Left ventricle myocardium inferior (tissue), 1 donor: ENCODE data around the gene TMEM178A. TPM values are rescaled to one million over a fixed set of nuclear protein-coding genes. Genes with fewer than 3 reads are reported as not detected.

Experiments used
- DNase-seq: peaks from one replicate; pipeline ENCODE4 v3.0.0-alpha.2; 2020
- H3K27ac ChIP-seq: fragments of 200-600 bp; replicated peaks from 2 replicates; pipeline ENCODE4 v1.8.0; 2021
- H3K27me3 ChIP-seq: fragments of 200-600 bp; 2 replicates; pipeline ENCODE4 v1.8.0; 2021; ENCODE audit warnings: low read depth
- H3K36me3 ChIP-seq: fragments of 200-600 bp; 2 replicates; pipeline ENCODE4 v1.8.0; 2021
- H3K4me1 ChIP-seq: fragments of 200-600 bp; 2 replicates; pipeline ENCODE4 v1.8.0; 2021
- H3K4me3 ChIP-seq: fragments of 200-600 bp; 2 replicates; pipeline ENCODE4 v1.8.0; 2021; ENCODE audit warnings: mild to moderate bottlenecking, moderate library complexity
- H3K9me3 ChIP-seq: fragments of 200-600 bp; replicated peaks from 2 replicates; pipeline ENCODE4 v1.8.0; 2021
- CTCF ChIP-seq: fragments of 200-600 bp; IDR thresholded peaks from 2 replicates; pipeline ENCODE4 v1.8.0; 2021; ENCODE audit warnings: antibody characterized with exemption, mild to moderate bottlenecking, borderline replicate concordance
- intact Hi-C: fragments of 100-400 bp; cut with micrococcal nuclease; formaldehyde crosslinking; loops from one replicate; pipeline ENCODE4 v1.11.0; 2022
- total RNA-seq: library from RNA; stranded (reverse); fragmentation: NEBNext Ultra II Directional; extraction: Animal tissue kit (Norgen Biotek cat#: 25700); gene quantifications from one replicate; pipeline ENCODE4 v1.2.1, GENCODE V29; 2021
- donor health status: DM: no; HTN: yes; CAD: no; lungs with severe emphysema.

The TMEM178A gene
- total RNA-seq, 1 donor from 2014 or later: 3.6 TPM

GRCh38 chr2:39631256-39631655 lies 34.5 kb upstream of the TMEM178A start:
- intact Hi-C loops: no loop called here
- H3K36me3 ChIP-seq: no peaks in the 10 kb centered on the region
- peaks cover 4% of the 10 kb centered on the region for H3K4me1 ChIP-seq
- no peak for TF ChIP-seq CTCF
- DNase-seq: no peak
- H3K27me3 ChIP-seq: no peaks in the 10 kb centered on the region
- no peak overlapping the region for H3K4me3 ChIP-seq
- no peaks in the 10 kb centered on the region for H3K9me3 ChIP-seq
- no peak overlapping the region for H3K27ac ChIP-seq

- Histone ChIP-seq H3K4me3 (no peak overlapping the region), H3K27ac (no peak overlapping the region), H3K36me3 (no peaks in the 10 kb centered on the region), H3K27me3 (no peaks in the 10 kb centered on the region), H3K4me1 (peaks cover 4% of the 10 kb centered on the region), H3K9me3 (no peaks in the 10 kb centered on the region)
- TF ChIP-seq CTCF: no peak
- no peak for DNase-seq
- intact Hi-C loops: no loop called here
Measured at GRCh38 chr2:39631718-39632117, 34.0 kb upstream of the TMEM178A start.

GRCh38 chr2:39632876-39633275 lies 32.8 kb upstream of the TMEM178A start:
- Histone ChIP-seq H3K36me3 (no peaks in the 10 kb centered on the region), H3K4me1 (peaks cover 4% of the 10 kb centered on the region), H3K27ac (no peak overlapping the region), H3K27me3 (no peaks in the 10 kb centered on the region), H3K4me3 (no peak overlapping the region), H3K9me3 (no peaks in the 10 kb centered on the region)
- DNase-seq: no peak
- intact Hi-C loops: no loop called here
- no peak for TF ChIP-seq CTCF

GRCh38 chr2:39636306-39636705 lies 29.4 kb upstream of the TMEM178A start:
- no peaks in the 10 kb centered on the region for H3K27me3 ChIP-seq
- H3K4me1 ChIP-seq: peaks cover 22% of the 10 kb centered on the region
- no peaks in the 10 kb centered on the region for H3K36me3 ChIP-seq
- intact Hi-C loops: no loop called here
- DNase-seq: no peak
- no peak overlapping the region for H3K27ac ChIP-seq
- no peaks in the 10 kb centered on the region for H3K9me3 ChIP-seq
- no peak for TF ChIP-seq CTCF
- H3K4me3 ChIP-seq: no peak overlapping the region

- no peak for DNase-seq
- Histone ChIP-seq H3K36me3 (no peaks in the 10 kb centered on the region), H3K4me1 (peaks cover 35% of the 10 kb centered on the region), H3K4me3 (no peak overlapping the region), H3K9me3 (no peaks in the 10 kb centered on the region), H3K27ac (no peak overlapping the region), H3K27me3 (no peaks in the 10 kb centered on the region)
- intact Hi-C loops: no loop called here
- TF ChIP-seq CTCF: no peak
Measured at GRCh38 chr2:39638581-39638980, 27.1 kb upstream of the TMEM178A start.

- intact Hi-C loops: no loop called here
- peaks cover 35% of the 10 kb centered on the region for H3K4me1 ChIP-seq
- peak overlapping the region; percentile 41 for H3K27ac ChIP-seq
- DNase-seq: peak; percentile 52
- H3K36me3 ChIP-seq: no peaks in the 10 kb centered on the region
- H3K9me3 ChIP-seq: no peaks in the 10 kb centered on the region
- no peaks in the 10 kb centered on the region for H3K27me3 ChIP-seq
- no peak overlapping the region for H3K4me3 ChIP-seq
- TF ChIP-seq CTCF: no peak
Measured at GRCh38 chr2:39640107-39640506, 25.6 kb upstream of the TMEM178A start.
